Measurements from ENCODE around the gene CLDN19.
"Not testable (repeated sequence)": the region's sequence is repeated elsewhere in the genome, so short reads cannot be mapped to it uniquely, and the experiment has no call there.

CLDN19 gene

GRCh38 chr1:42758641-42759040, 18.6 kb upstream of the CLDN19 start:
- no peak for DNase-seq

DNA sequence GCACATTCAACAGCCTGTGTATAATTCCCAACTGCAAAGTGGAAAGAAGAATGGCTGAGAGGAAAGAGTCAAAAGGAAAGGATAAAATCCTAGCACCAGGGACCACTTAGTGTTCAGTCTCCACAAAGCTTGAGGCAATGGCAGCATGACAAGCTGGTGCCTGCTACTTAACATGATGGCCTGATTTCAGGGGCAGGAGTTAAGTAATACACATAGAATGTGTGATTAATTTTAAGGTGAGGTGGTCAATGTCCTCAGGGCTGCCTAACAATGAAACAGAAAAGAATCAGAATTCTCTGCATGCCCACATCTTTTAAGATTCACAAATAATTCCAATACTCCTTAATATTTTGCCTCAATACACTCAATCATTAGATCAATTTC, 17.8 kb upstream of the CLDN19 start:
- DNase-seq, result no peak

- no peak for DNase-seq
Measured at GRCh38 chr1:42756956-42757891, 17.2 kb upstream of the CLDN19 start.

DNA sequence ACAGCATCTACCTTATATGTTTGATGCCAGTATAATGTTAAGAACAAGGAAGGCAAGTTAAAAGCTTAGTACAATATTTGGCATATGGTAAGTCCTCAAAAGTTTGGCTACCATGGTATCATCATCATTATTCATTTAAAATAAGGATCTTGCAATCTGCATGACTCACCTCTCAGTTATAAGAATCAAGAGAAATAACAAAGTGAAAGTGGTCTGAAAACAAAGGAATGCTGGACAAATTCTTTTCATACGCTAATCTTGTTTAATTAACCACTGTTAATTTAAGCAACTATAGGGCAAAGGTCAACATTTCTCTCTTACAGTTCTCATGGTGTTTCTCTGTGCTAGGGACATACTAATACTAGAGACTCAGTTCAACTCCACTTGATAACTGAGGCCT, 13.0 kb upstream of the CLDN19 start:
- no peak for DNase-seq

DNA sequence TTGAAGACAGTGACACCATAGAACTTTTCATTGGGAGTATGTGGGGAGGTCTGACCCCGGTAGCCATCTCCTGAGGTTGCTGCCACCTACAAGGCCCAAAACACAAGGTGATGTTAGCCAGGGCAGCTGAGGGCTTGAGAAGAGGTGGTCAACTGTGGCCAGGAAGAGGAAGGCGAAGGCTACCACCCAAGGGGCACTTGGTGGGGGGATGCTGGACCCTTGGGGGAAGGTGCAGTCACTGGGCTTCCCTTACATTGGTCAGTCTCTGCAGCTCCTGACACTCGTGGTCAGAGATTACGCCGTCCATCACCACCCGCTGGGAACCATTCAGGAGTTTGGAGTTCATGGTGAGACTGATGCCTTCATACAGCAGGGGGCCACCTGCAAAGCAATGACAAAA, 12.2 kb upstream of the CLDN19 start:
- no peak for DNase-seq

- not testable (repeated sequence) for DNase-seq
Measured at GRCh38 chr1:42751511-42752070, 11.6 kb upstream of the CLDN19 start.

GRCh38 chr1:42750041-42750440, 10.0 kb upstream of the CLDN19 start:
- no peak for DNase-seq

GRCh38 chr1:42748461-42749410, 8.7 kb upstream of the CLDN19 start:
- no peak for DNase-seq

DNA sequence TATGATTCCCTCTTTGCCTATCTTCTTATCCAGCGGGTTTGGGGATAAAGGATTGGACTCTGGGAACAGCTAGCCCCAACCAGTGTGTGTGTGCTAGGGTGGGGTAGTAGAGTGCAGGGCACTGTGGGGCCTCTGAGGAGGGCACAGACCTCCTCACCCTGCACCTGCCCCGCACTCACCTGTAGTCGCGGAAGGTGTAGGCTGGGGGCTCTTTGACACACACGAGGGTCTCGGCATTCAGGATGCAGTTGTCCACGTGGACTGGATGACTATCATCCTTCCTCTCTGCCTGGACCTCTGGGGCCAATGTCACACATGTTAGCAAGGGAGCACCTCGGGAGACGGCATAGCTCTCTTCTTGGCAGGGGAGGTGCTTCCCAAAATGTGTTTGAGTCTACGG, 8.0 kb upstream of the CLDN19 start:
- no peak for DNase-seq

- DNase-seq, result no peak
Measured at GRCh38 chr1:42747125-42747524, 7.1 kb upstream of the CLDN19 start.

DNA sequence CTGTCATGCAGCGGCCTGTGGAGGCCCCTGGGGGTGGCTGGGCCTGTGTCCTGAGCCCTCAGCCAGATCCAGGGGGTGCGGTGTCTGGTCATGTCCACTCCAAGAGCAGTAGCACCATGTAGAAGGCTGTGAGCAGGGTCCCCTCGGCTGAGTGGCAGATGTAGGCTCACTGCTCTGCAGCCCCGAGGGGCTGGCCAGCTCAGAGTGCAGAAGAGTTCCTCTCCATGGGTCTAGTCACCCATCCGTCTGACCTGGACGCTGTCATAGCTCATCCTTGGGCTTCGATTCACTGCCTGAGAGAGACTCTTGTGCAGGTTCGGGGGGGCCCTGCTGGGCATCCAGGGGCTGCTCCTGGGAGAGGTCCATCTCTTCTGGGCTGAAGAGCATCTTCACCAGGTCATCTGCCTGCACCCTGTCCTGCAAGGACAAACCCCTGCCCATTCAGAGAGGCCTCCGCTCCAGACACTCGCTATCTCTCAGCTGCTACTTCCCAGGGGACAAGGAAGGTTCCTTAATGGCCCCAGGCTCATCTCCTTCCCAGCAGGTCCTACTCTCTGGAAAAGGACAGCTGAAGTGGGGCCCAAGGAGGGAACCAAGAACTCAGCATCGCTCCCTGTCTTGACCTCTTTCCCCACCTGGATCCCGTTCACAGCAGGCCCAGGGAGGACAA, 6.5 kb upstream of the CLDN19 start:
- no peak for DNase-seq

DNA sequence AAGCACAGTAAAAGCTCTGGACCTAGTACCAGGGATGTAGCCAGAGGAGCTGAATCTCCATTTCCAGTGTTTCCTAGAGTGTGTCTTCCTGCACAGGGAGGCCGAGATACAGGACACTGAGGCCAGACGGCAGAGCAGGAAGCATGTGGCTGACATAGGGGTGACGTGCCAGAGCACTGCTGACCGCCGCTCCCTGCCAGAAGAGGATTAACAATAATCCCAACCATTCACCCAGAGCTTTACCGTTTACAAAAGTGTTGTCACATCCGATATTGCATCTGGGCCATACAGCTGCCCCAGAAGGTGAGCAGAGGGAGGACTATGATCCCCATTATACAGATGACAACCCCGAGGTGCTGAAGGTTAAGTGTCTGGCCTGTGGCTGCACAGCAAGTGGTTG, 5.8 kb upstream of the CLDN19 start:
- DNase-seq, result no peak

DNA sequence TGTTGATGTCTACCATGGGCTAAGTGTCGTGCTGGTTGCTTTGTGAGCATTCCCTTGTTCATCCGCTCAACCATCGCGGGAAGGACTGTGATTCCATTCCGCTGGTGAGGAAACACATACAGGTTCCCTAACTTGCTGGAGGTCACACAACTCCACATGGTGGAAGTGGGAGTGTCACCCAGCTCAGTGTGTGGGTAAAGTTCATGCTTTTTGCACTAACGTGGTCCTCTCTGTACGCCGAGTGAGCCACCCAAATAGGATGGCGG, 4.0 kb upstream of the CLDN19 start:
- no peak for DNase-seq

DNA sequence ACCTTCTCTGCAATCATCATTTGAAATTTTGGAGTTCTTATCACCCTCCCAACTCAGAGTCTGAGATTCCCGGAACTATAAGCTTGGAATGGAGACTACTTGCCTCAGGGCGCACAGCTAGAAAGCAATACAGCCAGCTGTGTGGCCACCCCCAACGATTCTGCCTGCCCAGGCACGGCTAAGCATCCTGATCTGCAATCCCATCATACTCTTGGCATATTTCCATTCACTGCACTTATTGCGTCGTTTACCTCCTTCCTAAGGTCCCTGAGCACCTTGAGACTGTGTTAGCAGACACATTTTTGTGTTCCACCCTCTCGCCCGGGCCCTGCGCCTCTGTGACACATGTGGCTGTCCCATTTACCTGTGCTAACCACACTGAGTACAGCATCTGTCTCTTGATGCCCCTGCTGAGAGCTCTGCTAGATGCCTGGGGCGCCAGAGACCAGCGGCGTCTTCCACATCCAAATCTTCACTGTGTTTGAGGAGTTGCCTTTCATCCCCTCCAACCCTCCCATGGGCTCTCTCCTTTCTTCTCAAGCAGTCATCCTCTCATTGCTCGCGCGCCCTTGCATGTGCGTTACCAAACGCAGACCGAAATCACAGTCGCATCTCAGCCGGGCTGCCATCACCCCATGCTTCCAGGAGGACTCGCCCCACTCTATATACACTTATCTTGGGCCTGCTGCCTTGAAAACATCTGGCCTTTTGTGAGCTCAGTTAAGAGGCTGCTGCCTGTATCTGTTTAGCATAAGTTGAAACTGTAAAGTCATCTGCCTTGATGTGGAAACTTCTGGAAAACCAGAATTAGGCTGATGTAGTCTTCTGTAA, 3.5 kb upstream of the CLDN19 start:
- no peak for DNase-seq

DNA sequence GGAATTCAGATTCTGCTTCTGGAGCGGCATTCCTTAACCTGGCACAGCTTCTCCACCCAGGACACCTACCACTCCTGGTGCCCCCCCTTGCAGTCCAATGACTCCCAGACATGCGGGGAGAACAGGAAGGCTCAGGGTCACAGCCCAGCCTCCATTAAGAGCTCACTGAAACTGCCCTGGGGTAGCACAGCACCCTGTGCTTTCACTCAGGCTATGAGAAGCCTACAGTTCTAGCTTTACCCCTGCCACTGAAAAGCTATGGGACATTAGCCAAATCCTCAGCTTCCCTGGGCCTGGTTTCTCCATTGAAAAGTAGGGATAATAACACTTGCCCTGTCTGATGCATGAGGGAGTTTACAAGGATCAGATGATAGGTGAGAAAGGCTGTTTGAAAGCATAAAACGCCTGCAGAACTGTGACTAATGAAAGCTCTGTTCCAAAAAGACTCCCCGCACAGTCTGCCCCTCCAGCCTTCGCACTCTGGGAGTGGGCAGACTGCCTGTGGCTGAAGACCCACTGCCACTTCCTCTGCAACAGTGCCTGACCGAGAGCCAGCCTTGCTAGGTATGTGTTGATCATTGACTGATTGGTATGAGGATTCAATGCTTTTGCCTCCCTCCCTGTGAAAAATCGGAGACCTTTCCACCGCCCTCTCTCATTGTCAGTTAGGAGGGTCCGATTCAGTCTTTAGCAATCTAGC, 2.7 kb upstream of the CLDN19 start:
- DNase-seq, result no peak

- DNase-seq, result no peak
Measured at GRCh38 chr1:42742141-42742540, 2.1 kb upstream of the CLDN19 start.

- DNase-seq, result no peak
Measured at GRCh38 chr1:42741706-42742105, 1.7 kb upstream of the CLDN19 start.

- DNase-seq, result no peak
Measured at GRCh38 chr1:42740851-42741580, 980 bp upstream of the CLDN19 start.

GRCh38 chr1:42738678-42739226, 1.3 kb downstream of the CLDN19 start:
- DNase-seq, result no peak

GRCh38 chr1:42737986-42738677, 1.9 kb downstream of the CLDN19 start:
- no peak for DNase-seq
